Body of pancreas (tissue), 4 donors: ENCODE measurements around the gene GOLPH3L.

ENCODE experiments used
- CTCF ChIP-seq, 7 experiments: fragments of 450-650 bp in 4 of 7; fragments of 200-600 bp in 3 of 7; sonication (generic) in 3 of 7; IDR thresholded peaks; one replicate each; pipeline ENCODE4 v1.5.1; 2016 to 2019; ENCODE audit warnings: antibody characterized with exemption in 7 of 7
- POLR2A ChIP-seq, 3 donors: fragments of 450-650 bp; IDR thresholded peaks; one replicate each; pipeline ENCODE4 v1.6.1; 2016; ENCODE audit warnings: antibody characterized with exemption in 3 of 3, mild to moderate bottlenecking in 2 of 3

GRCh38 chr1:150628766-150629114, 68.2 kb downstream of the GOLPH3L start:
- peak in 1 of 7 experiments; percentile 2 for TF ChIP-seq CTCF (IDR thresholded peaks at IDR 0.05)
- no peak for TF ChIP-seq POLR2A (IDR thresholded peaks at IDR 0.05)
